ENCODE data around the gene DIS3. TPM values are rescaled to one million over a fixed set of nuclear protein-coding genes. Genes with fewer than 3 reads are reported as not detected.

DIS3 gene
- total and polyA plus RNA-seq, 2 of the 13 experiments (the other 11 are each of a cell fraction or from before 2014, with no cell fraction given) = 13.2 to 35.0 TPM

DNA sequence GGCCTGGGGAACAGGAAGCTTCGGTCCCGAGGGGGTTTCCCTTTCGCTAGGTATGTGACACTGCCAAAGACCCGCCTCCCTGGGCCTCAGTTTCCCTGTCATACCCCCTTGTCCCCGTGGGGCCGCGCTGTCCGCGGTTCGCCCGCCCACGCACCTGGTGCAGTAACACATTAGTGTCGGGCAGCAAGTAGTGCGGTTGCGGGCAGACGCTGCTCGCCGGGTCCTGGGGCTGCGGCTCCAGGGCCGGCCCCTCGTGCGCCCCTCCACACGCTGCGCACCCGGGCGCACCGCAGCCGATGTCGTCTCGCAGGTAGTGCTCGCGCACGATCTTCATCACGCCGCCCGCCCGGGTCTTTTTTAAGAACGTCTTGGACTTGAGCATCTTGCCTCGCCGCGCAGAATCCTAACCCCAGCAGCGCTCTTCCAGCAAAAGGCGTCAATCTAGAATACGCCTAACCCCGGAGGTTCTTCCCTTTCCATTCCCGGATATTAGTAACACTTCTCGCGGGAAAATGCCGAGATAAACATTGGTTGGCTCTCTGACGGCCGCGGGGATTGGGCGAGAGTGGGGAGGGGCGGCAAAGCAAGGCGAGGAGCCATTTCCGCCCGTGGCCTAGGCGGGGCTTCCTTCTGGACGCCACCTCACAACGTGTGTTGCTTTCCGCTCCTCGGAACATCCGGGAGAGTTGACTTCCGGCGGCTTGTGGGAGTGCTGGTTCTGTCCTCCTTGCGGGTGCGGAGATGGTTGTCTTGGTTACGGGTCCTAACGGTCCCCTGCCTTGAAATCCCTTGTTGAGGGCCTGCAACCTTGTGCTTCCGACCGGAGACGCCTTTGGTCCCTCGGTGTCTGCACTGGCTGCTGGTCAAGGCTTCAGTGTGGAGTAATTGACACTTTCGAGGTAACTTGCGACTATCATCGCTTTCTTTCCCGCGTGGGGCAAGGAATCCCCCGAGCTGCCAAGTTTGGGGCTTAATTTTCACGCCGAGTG, at the start of gene DIS3, which contains the start of gene PIBF1 (continued):
- TF ChIP-seq, protein P1, sequence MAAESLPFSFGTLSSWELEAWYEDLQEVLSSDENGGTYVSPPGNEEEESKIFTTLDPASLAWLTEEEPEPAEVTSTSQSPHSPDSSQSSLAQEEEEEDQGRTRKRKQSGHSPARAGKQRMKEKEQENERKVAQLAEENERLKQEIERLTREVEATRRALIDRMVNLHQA (CRISPR knock-in tag; IDR thresholded peaks at IDR 0.05) = no peak
- peak; percentile 84 for TF ChIP-seq IRF2 (CRISPR knock-in tag; IDR thresholded peaks at IDR 0.05)
- TF ChIP-seq SAP130 (CRISPR knock-in tag; IDR thresholded peaks at IDR 0.05; ENCODE audit: low read depth) = peak; percentile 97
- TF ChIP-seq TBL1XR1 (IDR thresholded peaks at IDR 0.05; ENCODE audit: borderline replicate concordance, low read length, partially characterized antibody) = no peak
- TF ChIP-seq, protein P2, sequence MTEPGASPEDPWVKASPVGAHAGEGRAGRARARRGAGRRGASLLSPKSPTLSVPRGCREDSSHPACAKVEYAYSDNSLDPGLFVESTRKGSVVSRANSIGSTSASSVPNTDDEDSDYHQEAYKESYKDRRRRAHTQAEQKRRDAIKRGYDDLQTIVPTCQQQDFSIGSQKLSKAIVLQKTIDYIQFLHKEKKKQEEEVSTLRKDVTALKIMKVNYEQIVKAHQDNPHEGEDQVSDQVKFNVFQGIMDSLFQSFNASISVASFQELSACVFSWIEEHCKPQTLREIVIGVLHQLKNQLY (CRISPR knock-in tag; IDR thresholded peaks at IDR 0.05) = no peak
- TF ChIP-seq ZNF670 (CRISPR knock-in tag; IDR thresholded peaks at IDR 0.05; ENCODE audit: borderline replicate concordance) = 0 out of 2 replicates have a peak, but pooled peaks have one; percentile 21
- TF ChIP-seq MTF2 (CRISPR knock-in tag; IDR thresholded peaks at IDR 0.05; ENCODE audit: borderline replicate concordance) = peak; percentile 64; the same call in 1 of the 2 replicates
- TF ChIP-seq ZNF766 (CRISPR knock-in tag; IDR thresholded peaks at IDR 0.05; ENCODE audit: borderline replicate concordance) = no peak
- TF ChIP-seq SOX5 (CRISPR knock-in tag; IDR thresholded peaks at IDR 0.05; ENCODE audit: borderline replicate concordance) = peak; percentile 39; the same call in 1 of the 2 replicates
- TF ChIP-seq, protein P3, sequence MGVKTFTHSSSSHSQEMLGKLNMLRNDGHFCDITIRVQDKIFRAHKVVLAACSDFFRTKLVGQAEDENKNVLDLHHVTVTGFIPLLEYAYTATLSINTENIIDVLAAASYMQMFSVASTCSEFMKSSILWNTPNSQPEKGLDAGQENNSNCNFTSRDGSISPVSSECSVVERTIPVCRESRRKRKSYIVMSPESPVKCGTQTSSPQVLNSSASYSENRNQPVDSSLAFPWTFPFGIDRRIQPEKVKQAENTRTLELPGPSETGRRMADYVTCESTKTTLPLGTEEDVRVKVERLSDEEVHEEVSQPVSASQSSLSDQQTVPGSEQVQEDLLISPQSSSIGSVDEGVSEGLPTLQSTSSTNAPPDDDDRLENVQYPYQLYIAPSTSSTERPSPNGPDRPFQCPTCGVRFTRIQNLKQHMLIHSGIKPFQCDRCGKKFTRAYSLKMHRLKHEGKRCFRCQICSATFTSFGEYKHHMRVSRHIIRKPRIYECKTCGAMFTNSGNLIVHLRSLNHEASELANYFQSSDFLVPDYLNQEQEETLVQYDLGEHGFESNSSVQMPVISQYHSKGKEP (CRISPR knock-in tag; IDR thresholded peaks at IDR 0.05) = no peak
- TF ChIP-seq GABPB1 (CRISPR knock-in tag; IDR thresholded peaks at IDR 0.05) = peak; percentile 95
- no peak for TF ChIP-seq ZNF510 (CRISPR knock-in tag; IDR thresholded peaks at IDR 0.05; ENCODE audit: low read depth)
- peak; percentile 36 for TF ChIP-seq HDAC2 (CRISPR knock-in tag; IDR thresholded peaks at IDR 0.05)
- peak; percentile 82; the same call in 1 of the 2 replicates for TF ChIP-seq HDAC1 (CRISPR knock-in tag; IDR thresholded peaks at IDR 0.05)
- peak; percentile 86 for TF ChIP-seq ELF1 (CRISPR knock-in tag; IDR thresholded peaks at IDR 0.05)
- TF ChIP-seq TEAD3 (CRISPR knock-in tag; optimal IDR thresholded peaks at IDR 0.05; ENCODE audit: borderline replicate concordance) = no peak
- TF ChIP-seq SAFB2 (CRISPR knock-in tag; IDR thresholded peaks at IDR 0.05; ENCODE audit: borderline replicate concordance, low read depth) = no peak; the same call in 1 of the 2 replicates
- TF ChIP-seq, protein P4, sequence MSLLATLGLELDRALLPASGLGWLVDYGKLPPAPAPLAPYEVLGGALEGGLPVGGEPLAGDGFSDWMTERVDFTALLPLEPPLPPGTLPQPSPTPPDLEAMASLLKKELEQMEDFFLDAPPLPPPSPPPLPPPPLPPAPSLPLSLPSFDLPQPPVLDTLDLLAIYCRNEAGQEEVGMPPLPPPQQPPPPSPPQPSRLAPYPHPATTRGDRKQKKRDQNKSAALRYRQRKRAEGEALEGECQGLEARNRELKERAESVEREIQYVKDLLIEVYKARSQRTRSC (CRISPR knock-in tag; IDR thresholded peaks at IDR 0.05; ENCODE audit: low read depth) = no peak
- 0 out of 2 replicates have a peak, but pooled peaks have one; percentile 62 for TF ChIP-seq ZNF446 (CRISPR knock-in tag; IDR thresholded peaks at IDR 0.05)
- peak; percentile 37; the same call in 1 of the 2 replicates for TF ChIP-seq ZNF678 (CRISPR knock-in tag; IDR thresholded peaks at IDR 0.05)
- no peak for TF ChIP-seq PLRG1 (conservative IDR thresholded peaks at IDR 0.05)
- no peak for TF ChIP-seq MTF1 (CRISPR knock-in tag; IDR thresholded peaks at IDR 0.05)
- no peak for TF ChIP-seq ATF7 (IDR thresholded peaks at IDR 0.05)
- no peak for TF ChIP-seq ATF7 (CRISPR knock-in tag; IDR thresholded peaks at IDR 0.05)
- no peak for TF ChIP-seq ZBTB8A (CRISPR knock-in tag; IDR thresholded peaks at IDR 0.05; ENCODE audit: borderline replicate concordance, low read depth)
- TF ChIP-seq U2AF2 (IDR thresholded peaks at IDR 0.05; ENCODE audit: low read depth, low read length) = no peak
- no peak for TF ChIP-seq ZNF12 (CRISPR knock-in tag; IDR thresholded peaks at IDR 0.05)

Measured in HepG2 (cell line).